HG03103 (cell line): ENCODE measurements around the gene HCN4.

Experiments used
- ATAC-seq: cut with Tn5 transposase; IDR thresholded peaks from one replicate; pipeline ENCODE4 v1.9.1; 2021; ENCODE audit warnings: low read depth; ENCODE audit not compliant: unreplicated experiment

HCN4 gene

DNA sequence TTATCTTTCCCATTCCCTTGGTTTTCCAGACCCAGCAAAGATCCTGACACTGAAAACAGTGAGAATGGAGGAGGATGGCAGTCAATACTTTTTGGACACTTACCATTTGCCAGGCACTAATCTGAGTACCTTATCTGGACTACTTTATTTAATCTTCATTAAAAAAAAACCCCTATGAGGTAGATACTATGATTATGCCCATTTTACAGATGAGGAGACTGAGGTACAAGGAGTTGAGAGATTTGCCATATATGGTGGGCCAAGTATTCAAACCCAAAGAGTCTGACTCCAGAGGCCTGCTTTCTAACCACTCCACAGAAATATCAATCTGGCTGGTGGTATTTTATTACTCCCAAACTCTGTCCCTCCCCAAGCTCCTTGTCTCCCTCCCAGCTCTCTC is 19.6 kb downstream of the HCN4 start:
- ATAC-seq: no peak

- no peak for ATAC-seq
Observed at GRCh38 chr15:73346735-73347312, 21.9 kb downstream of the HCN4 start.

DNA sequence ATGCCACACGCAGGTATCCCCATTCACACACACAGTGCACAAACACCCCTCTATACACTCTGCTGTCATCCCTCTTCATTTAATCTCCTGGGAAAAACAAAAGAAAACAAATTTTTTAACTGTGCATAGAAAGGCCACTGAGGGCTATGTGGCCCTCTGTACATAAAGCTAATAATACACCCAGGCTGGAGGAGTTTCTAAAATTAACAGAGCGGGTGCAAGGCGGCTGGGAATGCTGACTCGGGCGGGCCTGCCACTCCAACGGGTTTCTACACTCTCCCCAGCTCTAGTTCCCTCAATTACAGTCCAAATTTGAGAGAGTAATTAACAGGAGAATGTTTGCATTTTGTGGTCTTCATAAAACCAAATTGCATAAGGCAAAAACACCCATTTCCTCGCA is 23.1 kb downstream of the HCN4 start:
- ATAC-seq: no peak

DNA sequence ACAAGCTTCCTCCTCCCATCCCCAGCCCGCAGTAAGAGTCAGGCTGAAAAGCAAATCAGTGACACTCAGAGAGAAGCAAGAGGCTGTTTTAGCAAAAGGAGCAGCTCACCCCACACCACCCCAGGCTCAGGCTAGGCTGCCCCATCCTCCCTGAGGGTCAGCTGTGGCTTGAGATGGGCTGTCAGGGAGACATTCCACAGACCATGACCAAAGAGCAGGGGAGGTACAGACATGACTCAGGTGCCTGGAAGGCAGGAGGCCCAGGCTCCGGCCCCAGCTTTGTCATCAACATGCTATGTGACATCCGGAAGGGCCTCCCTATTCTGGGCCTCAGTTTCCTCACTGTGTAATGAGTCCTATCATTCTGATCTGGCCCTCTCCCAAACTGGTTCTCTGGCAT is 24.7 kb downstream of the HCN4 start:
- ATAC-seq: no peak

DNA sequence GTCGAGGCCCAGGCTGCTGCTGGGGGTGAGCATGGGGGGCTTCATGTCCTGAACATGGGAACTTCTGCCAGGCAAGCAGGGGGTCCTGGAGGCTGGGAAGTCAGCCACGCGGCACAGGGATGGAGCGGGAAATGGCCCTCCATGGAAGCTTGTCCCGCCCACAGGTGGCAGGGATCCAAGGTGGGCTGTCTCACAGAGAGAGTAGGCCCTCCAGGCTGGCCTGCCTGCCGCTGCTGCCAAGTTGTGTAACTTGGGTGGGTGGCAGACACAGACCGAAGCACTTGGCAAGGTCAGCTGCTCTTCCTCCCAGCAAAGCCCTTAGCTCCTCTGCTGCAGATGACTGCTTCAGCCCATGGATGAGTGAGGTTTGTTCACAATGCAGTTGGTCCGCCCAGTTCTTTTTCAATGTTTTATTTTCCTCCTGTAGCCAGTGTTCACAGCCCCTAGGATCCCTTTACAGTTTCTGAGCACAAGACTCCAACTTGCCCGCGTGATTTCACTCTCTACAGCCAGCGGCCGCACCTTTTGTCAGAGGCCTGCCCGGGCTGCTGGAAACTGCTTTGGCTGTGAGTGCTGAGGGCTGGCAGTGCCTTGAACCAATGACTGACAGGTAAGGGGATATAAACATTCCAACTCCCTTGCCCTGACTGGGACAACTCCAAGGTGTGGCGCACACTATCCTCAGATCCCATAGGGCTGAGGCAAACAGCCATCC is 26.7 kb downstream of the HCN4 start:
- no peak for ATAC-seq

DNA sequence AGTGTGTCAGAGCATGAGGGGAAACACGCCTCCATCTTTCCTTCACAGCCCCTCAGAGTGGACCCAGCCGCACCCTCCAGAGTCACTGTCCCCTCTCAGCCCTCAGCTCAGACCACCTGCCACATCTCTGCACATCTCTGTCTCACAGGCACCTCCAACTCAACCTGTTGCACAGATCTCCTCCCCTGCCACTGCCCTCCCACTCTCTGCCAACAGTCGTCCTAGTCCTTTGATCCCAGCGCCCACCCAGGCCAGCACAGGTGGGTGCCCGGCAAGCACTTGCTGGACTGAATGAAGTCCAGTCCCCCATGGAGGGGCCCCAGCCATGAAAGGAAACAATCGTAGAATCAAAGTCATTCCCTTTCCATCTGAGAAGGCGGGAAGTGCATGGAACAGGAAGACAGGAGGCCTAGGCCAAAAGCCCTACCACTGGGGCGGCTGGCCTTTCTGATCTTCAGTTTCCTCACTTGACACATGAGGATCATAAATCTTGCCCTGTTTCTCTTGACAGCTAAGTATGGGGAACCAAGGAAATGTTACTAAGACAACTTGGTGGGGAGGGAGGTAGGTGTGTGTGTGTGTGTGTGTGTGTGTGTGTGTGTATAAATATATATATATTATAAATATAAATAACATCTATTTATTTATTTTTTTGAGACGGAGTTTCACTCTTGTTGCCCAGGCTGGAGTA is 28.1 kb downstream of the HCN4 start:
- no peak for ATAC-seq

GRCh38 chr15:73338606-73339374 is 30.0 kb downstream of the HCN4 start:
- no peak for ATAC-seq

GRCh38 chr15:73338058-73338457 is 30.7 kb downstream of the HCN4 start:
- ATAC-seq: no peak

DNA sequence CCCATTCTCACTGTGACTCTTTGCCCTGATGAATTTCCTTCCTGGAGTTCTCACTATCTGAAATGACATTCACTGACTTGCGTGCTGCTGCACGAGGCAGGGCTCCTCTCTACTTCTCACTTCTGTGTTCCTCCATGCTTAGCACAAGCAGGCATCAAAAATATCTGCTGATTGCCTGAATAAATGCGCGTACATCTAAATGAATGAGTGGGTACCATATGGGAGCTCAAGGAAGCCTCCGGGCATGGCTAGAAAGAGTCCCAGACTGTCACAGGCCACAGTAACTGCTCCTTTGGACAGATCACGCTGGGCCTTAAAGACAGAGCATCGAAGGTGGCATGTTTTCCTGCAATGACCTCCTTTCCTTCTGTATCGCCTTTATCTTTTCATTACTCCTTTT is 31.6 kb downstream of the HCN4 start:
- no peak for ATAC-seq

DNA sequence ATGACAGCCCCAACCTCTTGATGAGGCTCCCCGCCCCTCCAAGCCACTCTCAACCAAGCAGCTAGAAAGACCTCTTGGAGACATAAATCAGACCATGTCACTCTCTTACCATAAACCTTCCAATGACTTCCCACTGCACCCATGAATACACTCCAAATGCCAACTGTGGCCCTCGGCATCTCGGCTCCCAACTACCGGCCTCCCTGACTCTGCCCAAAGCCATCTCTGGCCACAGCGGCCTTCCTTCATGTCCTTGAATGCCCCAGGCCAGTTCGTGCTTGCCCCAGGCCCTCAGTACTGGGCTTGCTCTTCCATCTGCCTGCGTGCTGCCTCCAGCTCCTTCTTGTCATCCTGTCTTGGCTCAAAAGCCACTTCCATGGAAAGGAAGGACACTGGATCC is 32.0 kb downstream of the HCN4 start:
- ATAC-seq: no peak

DNA sequence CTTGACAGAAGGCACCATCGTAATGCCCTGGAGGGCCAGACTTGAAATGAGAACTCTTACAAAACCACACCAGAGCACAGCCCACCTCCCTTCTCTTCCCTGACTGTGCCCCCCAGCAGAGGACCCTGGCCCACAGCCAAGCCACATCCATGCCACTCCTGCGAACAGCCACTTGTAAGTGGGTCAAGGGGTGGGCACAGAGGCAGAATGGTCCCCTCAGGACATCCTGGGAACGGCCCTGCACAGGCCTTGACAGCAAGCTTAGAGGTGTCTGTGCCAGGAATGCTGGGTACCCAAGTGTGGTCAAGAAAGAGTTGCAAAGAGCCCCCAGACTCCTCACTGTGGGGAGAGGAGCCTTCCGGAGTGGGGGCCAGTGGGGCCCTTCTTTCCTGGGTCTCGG is 33.3 kb downstream of the HCN4 start:
- ATAC-seq: no peak

GRCh38 chr15:73335026-73335425 is 33.7 kb downstream of the HCN4 start:
- no peak for ATAC-seq

DNA sequence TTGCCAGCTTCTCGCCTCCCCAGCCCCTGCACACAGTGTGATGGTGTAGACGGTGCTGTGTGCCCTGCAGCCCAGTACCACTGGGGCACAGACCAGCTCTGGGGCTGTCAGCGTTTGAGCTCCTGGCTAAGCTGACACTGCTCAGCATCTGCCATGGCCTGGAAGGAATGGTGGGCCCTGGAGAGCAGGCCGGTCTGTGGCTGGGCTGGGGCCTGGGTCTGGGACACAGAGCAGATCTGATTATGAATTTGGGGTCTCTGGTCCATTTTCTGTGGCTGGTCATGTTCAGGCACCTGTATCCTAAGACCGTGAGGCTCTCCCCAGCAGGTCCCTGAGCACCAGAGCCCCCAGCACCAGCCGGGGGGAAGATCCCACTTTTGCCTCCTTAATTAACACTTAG is 34.7 kb downstream of the HCN4 start:
- no peak for ATAC-seq

DNA sequence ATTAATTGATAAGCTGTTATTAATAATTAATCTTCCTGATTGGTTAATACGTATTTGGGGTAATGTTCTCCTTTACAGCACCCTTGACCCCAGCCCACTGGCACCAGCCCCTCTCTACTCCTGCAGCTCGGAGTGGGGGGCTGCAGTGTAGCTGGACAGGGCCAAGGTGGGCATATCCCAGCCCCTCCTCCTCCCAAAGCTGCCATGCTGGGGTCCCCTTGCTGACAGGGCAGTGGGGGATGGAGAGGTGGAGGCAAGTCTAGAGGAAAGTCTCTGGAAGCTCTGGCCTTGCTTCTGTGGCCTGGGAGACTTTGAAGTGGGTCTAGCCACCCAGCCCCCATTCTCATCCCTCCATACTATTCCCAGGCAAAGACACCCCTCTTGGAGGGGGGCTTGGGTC is 35.8 kb downstream of the HCN4 start:
- ATAC-seq: no peak

GRCh38 chr15:73331991-73332925 is 36.5 kb downstream of the HCN4 start:
- ATAC-seq: no peak

- ATAC-seq: no peak
Observed at GRCh38 chr15:73331501-73331900, 37.3 kb downstream of the HCN4 start.

- no peak for ATAC-seq
Observed at GRCh38 chr15:73330206-73331051, 38.3 kb downstream of the HCN4 start.

DNA sequence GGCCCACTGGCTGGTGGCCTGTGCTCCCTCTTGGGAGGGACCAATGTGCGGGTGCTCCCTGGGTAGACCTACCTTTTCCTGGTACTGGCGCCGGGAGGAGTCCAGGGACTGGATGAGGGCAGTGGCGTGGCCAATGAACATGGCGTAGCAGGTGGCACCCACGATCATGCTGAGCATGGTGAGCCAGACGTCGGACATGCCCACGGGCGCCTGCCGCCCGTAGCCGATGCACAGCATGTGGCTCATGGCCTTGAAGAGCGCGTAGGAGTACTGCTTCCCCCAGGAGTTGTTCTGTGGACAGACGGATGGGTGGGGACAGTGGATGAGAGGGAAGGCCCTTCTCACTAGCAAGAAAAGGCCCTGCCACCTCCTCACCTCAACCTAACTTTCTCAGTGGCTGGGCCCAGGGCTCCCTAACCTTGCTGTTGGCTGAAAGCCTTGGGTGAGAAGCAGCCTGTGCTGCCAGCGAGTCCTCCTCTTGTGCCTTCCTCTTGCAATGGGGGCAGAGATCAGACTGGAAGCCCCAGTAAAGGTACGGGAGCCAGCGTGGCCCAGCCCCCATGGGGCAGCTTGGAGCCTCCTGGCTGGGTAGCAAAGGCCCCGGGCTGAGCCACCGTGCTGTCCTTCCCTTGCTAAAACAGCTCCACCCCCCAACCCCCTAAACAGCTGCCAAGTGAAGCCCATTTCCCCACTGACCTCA is 39.1 kb downstream of the HCN4 start:
- ATAC-seq: no peak

- no peak for ATAC-seq
Observed at GRCh38 chr15:73328981-73329380, 39.8 kb downstream of the HCN4 start.
